CD4-positive, alpha-beta T cell treated with Interleukin-2 at 100 ng/mL for 4 hours (primary cell): Measurements from ENCODE around the gene HIVEP2.

ENCODE experiments used
- DNase-seq: peaks from one replicate; pipeline ENCODE4 v3.0.0-alpha.2; 2020; ENCODE audit warnings: low spot score

The HIVEP2 gene

GRCh38 chr6:142738035-142738396 is 207.0 kb downstream of the HIVEP2 start:
- DNase-seq, result no peak

GRCh38 chr6:142737368-142738034 is 207.5 kb downstream of the HIVEP2 start:
- no peak for DNase-seq

- DNase-seq, result no peak
These were observed 209.8 kb downstream of the HIVEP2 start for GRCh38 chr6:142735204-142735603.

GRCh38 chr6:142732790-142733189 is 212.2 kb downstream of the HIVEP2 start:
- no peak for DNase-seq

- DNase-seq, result no peak
These were observed 213.4 kb downstream of the HIVEP2 start for GRCh38 chr6:142731611-142732010.

- no peak for DNase-seq
These were observed 215.4 kb downstream of the HIVEP2 start for GRCh38 chr6:142729618-142730017.

GRCh38 chr6:142728910-142729481 is 216.0 kb downstream of the HIVEP2 start:
- DNase-seq, result no peak

- DNase-seq, result no peak
These were observed 216.6 kb downstream of the HIVEP2 start for GRCh38 chr6:142728364-142728763.

GRCh38 chr6:142726616-142727015 is 218.4 kb downstream of the HIVEP2 start:
- no peak for DNase-seq

- DNase-seq, result no peak
These were observed 219.8 kb downstream of the HIVEP2 start for GRCh38 chr6:142725024-142725770.

GRCh38 chr6:142722841-142723240 is 222.1 kb downstream of the HIVEP2 start:
- DNase-seq, result no peak

GRCh38 chr6:142722012-142722411 is 223.0 kb downstream of the HIVEP2 start:
- no peak for DNase-seq

GRCh38 chr6:142721215-142721920 is 223.6 kb downstream of the HIVEP2 start:
- DNase-seq, result no peak

GRCh38 chr6:142718667-142719191 is 226.2 kb downstream of the HIVEP2 start:
- no peak for DNase-seq

GRCh38 chr6:142716097-142716496 is 228.9 kb downstream of the HIVEP2 start:
- no peak for DNase-seq

GRCh38 chr6:142714951-142715785 is 229.8 kb downstream of the HIVEP2 start:
- no peak for DNase-seq

GRCh38 chr6:142713959-142714358 is 231.0 kb downstream of the HIVEP2 start:
- no peak for DNase-seq

- DNase-seq, result no peak
These were observed 232.7 kb downstream of the HIVEP2 start for GRCh38 chr6:142712231-142712630.

GRCh38 chr6:142708651-142709050 is 236.3 kb downstream of the HIVEP2 start:
- DNase-seq, result no peak

- no peak for DNase-seq
These were observed 237.7 kb downstream of the HIVEP2 start for GRCh38 chr6:142707255-142707654.

GRCh38 chr6:142706210-142706609 is 238.8 kb downstream of the HIVEP2 start:
- DNase-seq, result no peak

GRCh38 chr6:142705054-142705453 is 239.9 kb downstream of the HIVEP2 start:
- no peak for DNase-seq
